GM21360 (cell line): Measurements from ENCODE around the gene PRR5L.
A peak's percentile ranks its signal among the peaks of the same experiment; 100 is the strongest.

Experiments
- ATAC-seq: cut with Tn5 transposase; IDR thresholded peaks from one replicate; pipeline ENCODE4 v1.9.1; 2021; ENCODE audit warnings: mild to moderate bottlenecking, moderate library complexity; ENCODE audit not compliant: unreplicated experiment

Gene PRR5L

GRCh38 chr11:36295926-36296325 lies at the start of gene PRR5L:
Gene PRR5L, plus strand, starts transcription at chr11:36296288. Its CDS starts 104,834 bp downstream, at chr11:36401122.
- no peak for ATAC-seq

GRCh38 chr11:36247493-36247892 lies 48.6 kb upstream of the PRR5L start:
- no peak for ATAC-seq

- no peak for ATAC-seq
Measured at GRCh38 chr11:36248436-36248835, 47.7 kb upstream of the PRR5L start.

GRCh38 chr11:36249246-36249645 lies 46.8 kb upstream of the PRR5L start:
- ATAC-seq: no peak

GRCh38 chr11:36251823-36252222 lies 44.3 kb upstream of the PRR5L start:
- ATAC-seq: no peak

- no peak for ATAC-seq
Measured at GRCh38 chr11:36253238-36253637, 42.9 kb upstream of the PRR5L start.

GRCh38 chr11:36254713-36255112 lies 41.4 kb upstream of the PRR5L start:
- ATAC-seq: no peak

GRCh38 chr11:36257351-36257750 lies 38.7 kb upstream of the PRR5L start:
- no peak for ATAC-seq

- no peak for ATAC-seq
Measured at GRCh38 chr11:36258730-36259360, 37.2 kb upstream of the PRR5L start.

- ATAC-seq: no peak
Measured at GRCh38 chr11:36261094-36261493, 35.0 kb upstream of the PRR5L start.

GRCh38 chr11:36264011-36264972 lies 31.8 kb upstream of the PRR5L start:
- no peak for ATAC-seq

- ATAC-seq: no peak
Measured at GRCh38 chr11:36264973-36265344, 31.1 kb upstream of the PRR5L start.

GRCh38 chr11:36265793-36266628 lies 30.1 kb upstream of the PRR5L start:
- peak; percentile 72 for ATAC-seq

GRCh38 chr11:36266767-36267166 lies 29.3 kb upstream of the PRR5L start:
- ATAC-seq: no peak

- ATAC-seq: no peak
Measured at GRCh38 chr11:36268337-36268985, 27.6 kb upstream of the PRR5L start.

GRCh38 chr11:36270701-36271100 lies 25.4 kb upstream of the PRR5L start:
- no peak for ATAC-seq

- no peak for ATAC-seq
Measured at GRCh38 chr11:36271794-36272407, 24.2 kb upstream of the PRR5L start.

- no peak for ATAC-seq
Measured at GRCh38 chr11:36273110-36273509, 23.0 kb upstream of the PRR5L start.

- ATAC-seq: no peak
Measured at GRCh38 chr11:36274414-36274813, 21.7 kb upstream of the PRR5L start.

GRCh38 chr11:36278531-36279282 lies 17.4 kb upstream of the PRR5L start:
- no peak for ATAC-seq
